GM23248 (cell line): ENCODE data around the gene LIN7C.

Experiments
- EZH2 ChIP-seq: fragments of 200-600 bp; sonication (generic); IDR thresholded peaks from 2 replicates; pipeline ENCODE4 v1.6.1; 2018; ENCODE audit warnings: antibody characterized with exemption, mild to moderate bottlenecking; ENCODE audit not compliant: insufficient read depth, poor library complexity, severe bottlenecking
- EZH2phosphoT487 ChIP-seq: fragments of 200-600 bp; sonication (generic); IDR thresholded peaks from 2 replicates; pipeline ENCODE4 v1.6.1; 2018; ENCODE audit warnings: antibody characterized with exemption, moderate library complexity, mild to moderate bottlenecking, low read depth; ENCODE audit not compliant: insufficient read depth

DNA sequence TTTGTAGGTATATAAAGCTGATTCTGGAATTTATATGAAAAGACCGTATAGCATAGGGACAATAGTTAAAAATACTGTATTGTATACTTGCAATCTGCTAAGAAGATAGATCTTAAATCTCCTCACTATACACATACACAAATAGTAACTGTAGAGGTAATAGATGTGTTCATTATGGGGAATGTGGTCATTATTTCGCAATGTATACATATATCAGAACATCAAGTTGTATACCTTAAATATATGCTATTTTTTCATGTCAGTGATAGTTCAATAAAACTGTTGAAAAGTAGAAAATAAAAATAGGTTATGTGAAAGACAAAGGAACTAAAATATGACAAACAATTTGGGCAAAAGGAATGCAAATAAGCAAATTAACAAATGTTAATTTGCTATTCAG lies 35.2 kb upstream of the LIN7C start:
- no peak for TF ChIP-seq EZH2phosphoT487
- no peak for TF ChIP-seq EZH2
